Measurements from ENCODE around the gene MTA2.

MTA2 gene

DNA sequence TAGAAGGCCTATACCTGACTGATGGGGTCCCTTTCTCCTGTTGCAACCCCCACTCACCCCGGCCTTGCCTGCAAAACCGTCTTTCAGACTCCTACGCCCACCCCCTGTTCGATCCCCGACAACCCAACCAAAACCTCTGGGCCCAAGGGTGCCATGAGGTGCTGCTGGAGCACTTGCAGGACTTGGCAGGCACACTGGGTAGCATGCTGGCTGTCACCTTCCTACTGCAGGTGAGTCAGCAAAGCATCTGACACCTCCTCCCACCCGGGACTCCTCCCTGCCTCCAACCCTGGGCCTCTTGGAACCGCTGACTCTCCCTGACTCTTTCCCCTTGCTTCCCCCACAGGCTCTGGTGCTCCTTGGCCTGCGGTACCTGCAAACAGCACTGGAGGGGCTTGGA lies 12.6 kb upstream of the MTA2 start:
- no peak overlapping the region for H3K4me3 ChIP-seq (ENCODE audit: low read length)
- no peak for DNase-seq (ENCODE audit: low read depth, low spot score)

DNA sequence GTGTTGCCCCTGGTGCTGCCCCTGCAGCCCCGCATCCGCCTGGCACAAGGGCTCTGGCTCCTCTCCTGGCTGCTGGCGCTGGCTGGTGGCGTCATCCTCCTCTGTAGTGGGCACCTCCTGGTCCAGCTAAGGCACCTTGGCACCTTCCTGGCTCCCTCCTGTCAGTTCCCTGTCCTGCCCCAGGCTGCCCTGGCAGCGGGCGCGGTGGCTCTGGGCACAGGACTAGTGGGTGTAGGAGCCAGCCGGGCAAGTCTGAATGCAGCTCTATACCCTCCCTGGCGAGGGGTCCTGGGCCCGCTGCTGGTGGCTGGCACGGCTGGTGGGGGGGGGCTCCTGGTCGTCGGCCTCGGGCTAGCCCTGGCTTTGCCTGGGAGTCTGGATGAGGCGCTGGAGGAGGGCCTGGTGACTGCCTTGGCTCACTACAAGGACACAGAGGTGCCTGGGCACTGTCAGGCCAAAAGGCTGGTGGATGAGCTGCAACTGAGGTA lies 11.7 kb upstream of the MTA2 start:
- DNase-seq (ENCODE audit: low read depth, low spot score) = no peak
- no peak overlapping the region for H3K4me3 ChIP-seq (ENCODE audit: low read length)

- peak within 1 kb of the TSS; percentile 84 for H3K4me3 ChIP-seq (ENCODE audit: low read length)
These were observed 11.0 kb upstream of the MTA2 start, which contains the start of the genes EML3 and ROM1 for GRCh38 chr11:62612366-62613290. EML3 (minus strand) TSS chr11:62612775; CDS start chr11:62612457, 318 bp downstream. ROM1 (plus strand) TSS chr11:62613257; CDS start chr11:62613282, 25 bp downstream.

DNA sequence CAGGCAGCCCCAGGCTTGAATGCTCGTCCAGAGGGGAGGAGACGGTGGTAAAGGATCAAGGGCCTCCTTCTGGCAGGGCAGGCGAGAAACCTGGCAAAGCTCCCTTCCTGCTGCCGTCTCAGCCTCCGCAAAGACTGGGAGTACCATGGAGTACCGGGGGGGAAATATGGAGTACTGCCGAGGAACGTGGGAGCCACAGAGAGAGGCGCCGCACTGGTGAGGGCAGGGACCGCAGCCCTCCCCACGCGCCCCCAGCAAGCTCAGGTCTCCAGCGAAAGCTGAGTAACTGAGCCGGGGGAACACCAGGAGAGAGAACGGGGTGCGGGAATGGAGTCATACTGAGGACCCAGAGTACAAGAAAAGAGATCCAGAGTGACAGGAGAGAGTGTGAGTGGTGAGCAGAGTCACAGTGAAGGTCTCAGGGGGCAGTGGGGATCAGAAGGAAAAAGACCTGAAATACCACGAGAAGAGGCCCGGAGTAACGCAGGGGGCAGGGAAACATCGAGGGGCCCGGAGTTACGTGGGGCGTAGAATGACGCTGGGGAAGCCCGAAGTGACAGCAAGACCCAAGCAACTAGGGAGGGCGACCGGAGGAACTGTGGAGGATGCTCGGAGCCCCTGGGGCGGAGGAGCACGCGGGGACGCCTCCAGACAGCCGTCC lies 10.2 kb upstream of the MTA2 start:
- H3K4me3 ChIP-seq (ENCODE audit: low read length) = peak overlapping the region; percentile 84
- no peak for DNase-seq (ENCODE audit: low read depth, low spot score)

More at GRCh38 chr11:62612366-62613290, 11.0 kb upstream of the MTA2 start, which contains the start of the genes EML3 and ROM1:
- DNase-seq (ENCODE audit: low read depth, low spot score) = peak; percentile 84

GRCh38 chr11:62610814-62611704 lies 9.4 kb upstream of the MTA2 start:
- H3K4me3 ChIP-seq (ENCODE audit: low read length) = peak overlapping the region; percentile 84
- DNase-seq (ENCODE audit: low read depth, low spot score) = no peak

DNA sequence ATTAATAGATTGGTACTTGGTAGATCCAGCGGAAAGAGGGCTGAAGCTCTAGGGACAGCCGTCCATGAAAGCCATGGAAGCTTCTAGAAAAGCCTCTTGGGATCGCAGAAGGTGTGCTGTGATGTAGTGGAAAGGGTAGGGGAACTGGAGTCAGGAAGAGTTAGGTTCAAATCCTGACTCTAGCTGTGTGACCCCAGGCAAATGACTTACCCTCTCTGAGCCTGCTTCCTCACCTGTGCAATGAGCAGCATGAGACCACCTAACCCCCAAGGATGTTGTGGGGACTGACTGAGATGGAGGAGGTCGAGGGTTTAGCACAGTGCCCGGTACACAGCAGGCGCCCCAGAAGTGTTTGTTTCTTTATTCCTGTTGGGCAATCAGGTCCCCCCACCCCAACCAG lies 8.7 kb upstream of the MTA2 start:
- DNase-seq (ENCODE audit: low read depth, low spot score) = no peak
- H3K4me3 ChIP-seq (ENCODE audit: low read length) = no peak overlapping the region

DNA sequence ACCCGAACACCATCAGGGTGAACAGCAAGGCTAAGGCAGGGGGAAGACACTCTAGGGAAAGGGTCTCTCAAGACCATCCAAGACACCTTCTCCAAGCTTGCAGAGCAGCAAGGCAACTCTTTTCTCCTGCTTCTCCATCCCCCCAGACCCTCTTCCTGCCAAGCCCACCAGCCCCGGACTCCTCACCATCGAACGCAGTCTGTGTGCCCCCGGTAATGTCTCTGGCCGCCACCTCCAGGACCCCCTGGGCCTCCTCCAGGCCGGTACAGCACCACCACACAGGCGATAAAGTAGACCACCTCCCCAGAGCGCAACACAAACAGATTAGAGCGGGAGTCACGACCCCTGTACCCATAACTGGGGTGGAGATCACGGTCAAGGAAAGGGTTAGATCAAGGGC lies 7.1 kb upstream of the MTA2 start:
- DNase-seq (ENCODE audit: low read depth, low spot score) = no peak
- H3K4me3 ChIP-seq (ENCODE audit: low read length) = no peak overlapping the region

GRCh38 chr11:62607714-62608113 lies 6.0 kb upstream of the MTA2 start:
- H3K4me3 ChIP-seq (ENCODE audit: low read length) = no peak overlapping the region
- DNase-seq (ENCODE audit: low read depth, low spot score) = no peak

DNA sequence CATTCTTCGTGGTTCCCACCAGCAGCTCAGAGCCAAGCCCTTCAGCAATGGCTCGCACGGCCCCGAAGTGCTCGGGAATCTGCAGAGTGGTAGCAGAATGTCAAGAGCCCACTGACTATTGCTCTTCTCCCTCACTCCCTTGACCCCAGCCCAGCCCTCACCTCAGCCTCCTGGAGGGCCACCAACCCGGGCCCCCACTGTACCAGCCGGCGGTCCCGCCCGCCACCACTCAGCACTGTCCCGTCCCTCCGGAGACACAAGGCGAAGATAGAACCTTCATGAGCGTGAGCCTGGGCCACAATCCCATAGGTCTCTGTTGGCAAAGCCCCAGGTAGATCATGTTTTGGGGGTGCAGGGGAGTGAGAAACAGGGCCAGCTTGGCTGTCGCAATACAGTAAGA lies 4.2 kb upstream of the MTA2 start:
- no peak overlapping the region for H3K4me3 ChIP-seq (ENCODE audit: low read length)
- no peak for DNase-seq (ENCODE audit: low read depth, low spot score)

DNA sequence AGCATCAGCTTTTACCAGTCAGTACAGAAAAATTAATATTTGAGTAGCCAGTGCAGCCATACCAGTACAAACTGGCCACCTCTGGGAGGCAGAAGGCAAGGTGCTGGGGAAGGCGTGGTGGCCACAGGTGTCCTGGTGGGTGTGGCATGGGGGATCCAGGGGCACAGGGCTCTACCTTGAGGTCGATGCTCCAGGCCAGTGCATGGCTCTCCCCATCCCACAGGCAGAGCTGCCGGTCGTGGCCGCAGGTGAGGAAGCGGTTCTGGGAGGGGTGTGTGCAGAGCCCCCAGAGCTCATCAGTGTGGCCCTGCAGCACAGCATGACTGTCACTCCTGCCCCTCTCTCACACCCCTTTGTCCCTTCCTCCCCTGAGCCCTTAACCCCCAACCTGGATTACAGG lies 3.8 kb upstream of the MTA2 start:
- DNase-seq (ENCODE audit: low read depth, low spot score) = no peak
- H3K4me3 ChIP-seq (ENCODE audit: low read length) = no peak overlapping the region

GRCh38 chr11:62604460-62605120 lies 2.9 kb upstream of the MTA2 start:
- DNase-seq (ENCODE audit: low read depth, low spot score) = no peak
- H3K4me3 ChIP-seq (ENCODE audit: low read length) = no peak overlapping the region

DNA sequence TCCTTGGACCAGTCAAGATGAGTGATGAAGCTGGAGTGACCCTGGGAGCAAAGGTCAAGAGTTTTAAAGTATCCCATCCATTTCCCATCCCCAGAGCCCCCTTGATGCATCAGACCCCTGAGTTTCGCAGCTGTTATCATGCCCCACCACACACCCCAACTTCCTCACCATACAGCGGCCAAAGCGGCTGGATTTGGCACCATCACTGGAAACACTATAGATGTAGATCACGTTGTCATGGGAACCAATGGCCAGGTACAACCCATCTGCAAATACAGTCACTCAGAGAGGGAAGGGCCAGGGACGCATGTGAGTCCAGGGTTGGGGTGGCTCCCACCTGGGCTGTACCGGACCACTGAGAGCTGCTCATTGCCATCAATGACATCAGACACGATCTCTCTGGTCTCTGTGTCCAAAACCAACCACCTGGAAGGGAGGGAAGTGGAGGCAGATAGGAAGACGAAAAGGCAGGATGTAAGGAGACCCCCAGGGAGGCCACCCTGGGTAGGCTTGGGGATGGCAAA lies 2.2 kb upstream of the MTA2 start:
- no peak overlapping the region for H3K4me3 ChIP-seq (ENCODE audit: low read length)
- DNase-seq (ENCODE audit: low read depth, low spot score) = no peak

- no peak overlapping the region for H3K4me3 ChIP-seq (ENCODE audit: low read length)
- DNase-seq (ENCODE audit: low read depth, low spot score) = no peak
These were observed 1.4 kb upstream of the MTA2 start for GRCh38 chr11:62603072-62603408.

DNA sequence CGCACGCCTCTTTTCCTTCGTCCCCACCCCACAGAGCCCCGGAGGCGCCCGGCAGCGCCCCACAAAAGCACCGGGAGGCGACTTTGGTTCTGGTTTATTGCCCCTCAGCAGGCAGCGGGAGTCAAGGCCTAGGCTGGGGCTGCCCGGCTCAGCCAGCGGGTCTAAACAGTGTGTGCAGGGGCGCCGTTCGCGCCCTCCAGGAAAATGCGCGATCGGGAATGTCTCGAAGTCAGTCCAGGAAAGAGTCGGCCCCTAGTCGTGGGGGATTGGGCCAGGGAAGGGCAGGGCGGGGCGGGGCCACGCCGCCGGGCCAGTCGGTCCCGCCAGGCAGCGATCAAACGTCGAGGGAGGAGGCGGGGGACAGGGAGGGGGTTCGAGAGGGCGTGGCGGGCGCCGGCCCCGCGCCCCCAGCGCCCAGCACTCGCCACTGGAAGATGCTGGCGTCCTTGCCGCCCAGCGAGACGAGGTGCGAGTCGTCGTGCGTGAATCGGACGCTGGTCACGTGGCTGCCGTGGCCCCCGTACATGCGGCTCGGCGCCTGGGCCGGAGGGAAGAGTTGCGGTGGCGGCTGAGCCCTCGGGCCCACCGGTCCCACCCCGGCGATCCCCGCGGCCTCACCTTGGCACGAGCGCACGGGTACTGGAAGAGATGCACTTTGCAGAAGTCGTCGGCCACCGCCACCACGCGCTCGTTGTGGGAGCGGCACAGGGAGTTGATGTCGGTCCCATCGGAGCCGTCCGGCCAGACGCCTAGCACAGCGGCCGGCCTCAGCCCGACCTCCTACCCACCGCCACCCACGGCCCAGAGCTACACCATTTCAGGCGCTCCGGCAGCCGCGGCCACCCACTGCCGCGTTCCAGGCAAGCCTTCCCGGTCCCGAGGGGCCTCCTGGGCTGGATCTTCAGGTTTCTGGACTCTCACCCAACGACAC lies 741 bp upstream of the MTA2 start:
- DNase-seq (ENCODE audit: low read depth, low spot score) = no peak
- peak overlapping the region; percentile 38 for H3K4me3 ChIP-seq (ENCODE audit: low read length)

- peak overlapping the region; percentile 89 for H3K4me3 ChIP-seq (ENCODE audit: low read length)
- no peak for DNase-seq (ENCODE audit: low read depth, low spot score)
These were observed 618 bp downstream of the MTA2 start for GRCh38 chr11:62601122-62601371.

DNA sequence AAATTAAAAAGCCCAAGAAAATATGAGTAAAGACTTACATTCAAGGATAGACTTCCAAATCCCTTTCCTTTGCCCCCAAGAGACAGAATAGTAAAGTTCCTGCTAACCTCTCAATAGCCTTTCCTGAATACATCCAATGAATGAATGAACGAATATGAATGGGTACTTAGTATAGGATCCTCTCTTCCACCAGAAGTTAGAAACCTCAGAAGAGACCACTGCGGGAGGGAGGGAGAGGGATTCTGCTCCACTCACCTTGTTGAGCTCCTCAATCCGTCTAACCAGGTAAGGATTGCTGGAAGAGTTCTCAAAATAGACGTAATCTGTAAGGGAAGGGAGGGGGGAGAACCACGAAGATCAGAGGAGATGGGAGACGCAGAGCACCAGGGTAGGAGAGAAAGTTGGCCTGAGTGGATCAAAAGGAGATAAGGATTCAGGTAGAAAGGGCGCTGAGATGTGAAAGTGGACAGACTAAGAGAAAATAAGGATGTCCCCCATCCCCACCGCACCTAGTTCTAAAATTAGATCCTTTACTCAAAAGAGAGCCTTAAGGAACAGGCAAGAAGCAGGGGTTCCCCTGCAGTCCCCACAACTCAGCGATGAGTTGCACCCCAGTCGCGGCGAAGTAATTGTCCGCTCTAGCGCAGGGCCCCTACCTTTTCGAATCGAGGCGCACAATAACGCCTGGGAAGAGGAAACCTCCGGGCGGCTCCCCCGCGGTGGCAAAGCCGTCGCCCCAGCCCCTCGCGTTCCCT lies 1.1 kb downstream of the MTA2 start:
- peak overlapping the region; percentile 89 for H3K4me3 ChIP-seq (ENCODE audit: low read length)
- DNase-seq (ENCODE audit: low read depth, low spot score) = no peak

DNA sequence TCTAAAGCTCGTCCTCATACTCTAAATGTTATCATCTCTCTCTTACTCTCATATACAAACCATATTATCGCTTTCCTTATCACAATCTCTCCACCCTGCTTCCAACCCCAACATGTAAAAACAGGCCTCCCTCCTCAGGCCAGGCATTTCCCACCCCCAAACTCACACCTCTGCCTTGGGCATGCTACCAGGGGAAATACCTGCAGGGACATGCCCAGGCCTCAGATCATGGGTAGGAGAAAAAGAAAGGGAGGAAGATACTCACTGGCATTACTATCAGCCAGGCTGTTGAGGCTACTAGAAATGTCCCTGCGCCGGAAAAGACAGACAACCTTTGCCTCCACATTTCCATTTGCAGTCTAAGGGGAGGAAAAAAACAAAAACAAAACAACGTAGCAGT lies 1.8 kb downstream of the MTA2 start:
- no peak for DNase-seq (ENCODE audit: low read depth, low spot score)
- peak overlapping the region; percentile 89 for H3K4me3 ChIP-seq (ENCODE audit: low read length)

All from Jurkat, Clone E6-1 (cell line).